GM12878 (cell line): ENCODE data around the gene FGF11. TPM values are rescaled to one million over a fixed set of nuclear protein-coding genes. Genes with fewer than 3 reads are reported as not detected.

Source experiments
- ATAC-seq: fragments of 200-7000 bp; cut with Tn5 transposase; 3 replicates; pipeline ENCODE4 v1.9.1; 2020; ENCODE audit warnings: mild to moderate bottlenecking, moderate library complexity
- BruUV-seq: library from RNA; stranded (reverse); fragments of 400-500 nt; replicated peaks from 2 replicates; lab custom pipeline; 2021; lab: Mats Ljungman, UMichigan
- CTCF ChIA-PET: fragments of 300-600 bp; sonication (Branson Sonifier 250); formaldehyde crosslinking; extraction: SDS; loops from one replicate; lab custom pipeline; 2021; ENCODE audit warnings: inconsistent platforms; lab: Yijun Ruan, JAX
- POLR2A ChIA-PET: fragments of 350-600 bp; formaldehyde crosslinking; extraction: SDS; loops from one replicate; lab custom pipeline; 2021; ENCODE audit warnings: inconsistent platforms; lab: Charles Lee
- RAD21 ChIA-PET: fragments of 300-600 bp; sonication (Branson Sonifier 250); formaldehyde crosslinking; loops from one replicate; lab custom pipeline; 2023; ENCODE audit warnings: antibody characterized with exemption; ENCODE audit not compliant: unreplicated experiment; lab: Charles Lee
- SMC1A ChIA-PET: fragments of 300-600 bp; sonication (Branson Sonifier 250); formaldehyde crosslinking; loops from one replicate; lab custom pipeline; 2023; ENCODE audit not compliant: unreplicated experiment, uncharacterized antibody; lab: Charles Lee
- DNase-seq: peaks from one replicate; pipeline ENCODE4 v3.0.0-alpha.2; 2011; ENCODE audit warnings: low read depth, low spot score
- FAIRE-seq: peaks from 3 replicates; lab custom pipeline; 2011; peaks lifted over from hg19 to GRCh38; lab: Jason Lieb, UNC
- H2AFZ ChIP-seq: 2 replicates; pipeline ENCODE4 v1.6.0; 2011; ENCODE audit warnings: low read depth, low read length, control low read depth; ENCODE audit not compliant: control insufficient read depth
- H3K27ac ChIP-seq: 2 replicates; pipeline ENCODE4 v1.5.1; 2011; ENCODE audit warnings: control low read depth; ENCODE audit not compliant: control insufficient read depth, insufficient read depth
- H3K27me3 ChIP-seq, 2 experiments: replicated peaks in 1 of 2; 2 replicates each; pipeline versions ENCODE4 v1.6.0 to v1.6.1; 2011; ENCODE audit warnings: low read length in 1 of 2; ENCODE audit not compliant: control insufficient read depth in 2 of 2, insufficient read depth in 2 of 2
- H3K36me3 ChIP-seq, 2 experiments: 2 replicates each; pipeline ENCODE4 v1.5.1; 2011; ENCODE audit warnings: low read length in 1 of 2; ENCODE audit not compliant: control insufficient read depth in 2 of 2, insufficient read depth in 2 of 2
- H3K4me1 ChIP-seq: 2 replicates; pipeline ENCODE4 v1.6.1; 2011; ENCODE audit warnings: mild to moderate bottlenecking, low read length, moderate library complexity, mixed read lengths; ENCODE audit not compliant: control insufficient read depth, insufficient read depth
- H3K4me2 ChIP-seq: 2 replicates; pipeline ENCODE4 v1.6.0; 2011; ENCODE audit warnings: control low read depth; ENCODE audit not compliant: control insufficient read depth, insufficient read depth
- H3K4me3 ChIP-seq: fragments of 200-600 bp; sonication (generic); 2 replicates; pipeline ENCODE4 v1.5.1; 2016
- H3K79me2 ChIP-seq: 2 replicates; pipeline ENCODE4 v1.6.0; 2011; ENCODE audit warnings: low read length; ENCODE audit not compliant: control insufficient read depth, insufficient read depth
- H3K9ac ChIP-seq: 2 replicates; pipeline ENCODE4 v1.8.0; 2011; ENCODE audit warnings: low read length, control low read depth, mixed read lengths; ENCODE audit not compliant: control insufficient read depth, insufficient read depth
- H3K9me3 ChIP-seq: replicated peaks from 3 replicates; pipeline ENCODE4 v1.5.1; 2011; ENCODE audit warnings: mild to moderate bottlenecking, low read length; ENCODE audit not compliant: control insufficient read depth, insufficient read depth
- H4K20me1 ChIP-seq: 2 replicates; pipeline ENCODE4 v1.6.0; 2011; ENCODE audit not compliant: control insufficient read depth, insufficient read depth
- CREB1 ChIP-seq: IDR thresholded peaks from 2 replicates; pipeline ENCODE4 v1.6.1; 2012; ENCODE audit warnings: low read depth, mild to moderate bottlenecking, inconsistent platforms
- SRF ChIP-seq, 2 experiments: IDR thresholded peaks; 2 replicates each; pipeline ENCODE4 v1.6.1; 2011; ENCODE audit warnings: low read depth in 2 of 2, low read length in 2 of 2, mild to moderate bottlenecking in 1 of 2, moderate library complexity in 1 of 2
- ZNF207 ChIP-seq: fragments of 450-650 bp; IDR thresholded peaks from 2 replicates; pipeline ENCODE4 v1.6.1; 2014; ENCODE audit warnings: antibody characterized with exemption, mild to moderate bottlenecking, borderline replicate concordance
- WGBS: methylation state at CpG from one replicate; pipeline ENCODE4 v1.1.6; 2016; ENCODE audit warnings: low lambda C conversion rate; ENCODE audit not compliant: insufficient replicate concordance, insufficient coverage; ENCODE audit errors: missing lambda C conversion rate; 5-methylcytosine and 5-hydroxymethylcytosine counted together
- in situ Hi-C: fragments of 300-500 bp; cut with MboI; formaldehyde crosslinking; loops from 9 replicates; pipeline ENCODE4 v1.14.3; 2018; ENCODE audit warnings: mixed read lengths
- intact Hi-C: fragments of 100-400 bp; cut with micrococcal nuclease; formaldehyde crosslinking; loops from one replicate; pipeline ENCODE4 v1.14.2; 2022; ENCODE audit not compliant: unreplicated experiment
- polyA plus RNA-seq, 11 experiments: library from polyadenylated mRNA; depleted of rRNA in 4 of 11; unstranded in 6 of 11; stranded (reverse) in 5 of 11; fragments of >200 nt; fragmentation: Nextera tagmentation in 4 of 11; fragmentation: Illumina TruSeq in 1 of 11; extraction: Ambion mirVana in 4 of 11; extraction: Trizol in 1 of 11; gene quantifications; 1 replicate in 1 of 11; 2 replicates in 10 of 11; pipeline versions ENCODE4 v1.2.1 to v1.2.3, GENCODE V29; 2011 to 2016; ENCODE audit warnings: inconsistent platforms in 2 of 11, missing spikeins in 2 of 11, low read depth in 1 of 11
- total RNA-seq, 4 experiments: library from RNA; depleted of rRNA in 3 of 4; stranded (reverse); fragments of >200 nt in 3 of 4; fragmentation: Illumina TruSeq in 1 of 4; extraction: Trizol in 1 of 4; gene quantifications; 2 replicates each; pipeline versions ENCODE4 v1.2.1 to v1.2.3, GENCODE V29; 2013 to 2021

The FGF11 gene
- total and polyA plus RNA-seq, 10 of the 15 experiments (the other 5 are each of a cell fraction or from before 2014, with no cell fraction given): 0.69 to 21.1 (median 2.6) TPM

DNA sequence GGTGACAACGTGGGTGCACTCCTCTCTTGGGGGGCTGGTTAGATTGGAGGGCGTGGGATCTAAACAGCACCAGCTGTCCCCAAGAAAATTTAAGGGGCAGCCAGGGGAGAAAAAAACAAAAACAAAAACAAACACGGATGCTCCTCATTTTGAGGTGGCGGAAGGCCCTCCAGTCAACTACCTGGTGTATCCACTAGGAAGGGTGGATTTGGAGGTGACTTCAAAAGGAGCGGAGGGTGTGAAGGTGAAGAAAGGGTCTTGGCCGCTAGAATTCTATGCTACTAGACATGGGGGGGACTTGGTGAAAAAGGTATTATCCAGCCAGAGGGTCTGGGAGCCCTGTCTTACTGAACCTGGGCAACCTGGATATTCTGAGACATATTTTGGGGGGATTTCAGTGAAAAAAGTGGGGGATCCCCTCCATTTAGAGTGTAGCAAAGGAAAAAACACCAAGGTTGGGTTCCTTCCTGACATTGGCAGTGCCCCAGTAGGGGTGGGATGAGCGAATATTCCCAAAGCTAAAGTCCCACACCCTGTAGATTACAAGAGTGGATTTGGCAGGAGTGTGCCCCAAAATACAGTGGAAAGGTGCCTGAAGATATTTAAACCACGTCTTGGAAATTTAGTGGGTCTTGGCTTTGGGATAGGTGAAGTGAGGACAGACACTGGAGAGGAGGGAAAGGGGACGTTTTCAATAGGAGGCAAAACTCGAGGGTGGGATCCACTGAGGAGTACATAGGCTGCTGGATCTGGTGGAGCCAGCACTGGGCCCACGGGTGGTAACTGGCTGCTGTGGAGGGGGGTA, 454 bp upstream of the FGF11 start:
- peak overlapping the region; percentile 97 for H3K4me3 ChIP-seq
- TF ChIP-seq CREB1 (peak; percentile 9; the same call in 1 of the 2 replicates), SRF (IDR thresholded peaks at IDR 0.05; ENCODE audit: low read depth in 2 of 2, low read length in 2 of 2) (no peak), ZNF207 (no peak)
- TF ChIP-seq, all 136 proteins: peak for 1
- ChIA-PET CTCF (interaction anchor here (0.9 to 2.8 kb wide), 4 partner anchors 76 to 248 kb away, joined by 3 to 16 read pairs (median 4); partner anchors contain the start of genes SENP3 and TP53), RAD21 (interaction anchor here (0.8 to 1.6 kb wide), 4 partner anchors 16 to 121 kb away, joined by 3 to 7 read pairs (median 6); partner anchors contain the start of genes PLSCR3 and POLR2A), POLR2A (interaction anchor here (0.5 to 8.2 kb wide), 7 partner anchors 16 to 758 kb away, joined by 3 to 63 read pairs (median 4); partner anchors contain the start of genes POLR2A, TMEM256 and ZBTB4), SMC1A (interaction anchor here (1.3 kb wide), 1 partner anchor 122 kb away, joined by 5 read pairs; no protein-coding TSS in a partner anchor)
- Histone ChIP-seq H3K36me3 (no peaks in the 10 kb centered on the region), H3K4me2 (peak overlapping the region; percentile 78), H2AFZ (no peak overlapping the region), H4K20me1 (no peaks in the 10 kb centered on the region), H3K9me3 (no peaks in the 10 kb centered on the region), H3K9ac (peak overlapping the region; percentile 13), H3K27ac (no peak overlapping the region; the same call in 1 of the 2 replicates), H3K4me1 (peaks cover 29% of the 10 kb centered on the region), H3K79me2 (peaks cover 6% of the 10 kb centered on the region), H3K27me3 (peaks cover 0 to 4% of the 10 kb centered on the region in 2 experiments; a peak in 2 of 4 replicates)
- in situ Hi-C loops: no loop called here
- no TSS peak for BruUV-seq
- DNase-seq: no peak
- no peak for ATAC-seq
- intact Hi-C loops: loop anchor here (5.0 to 10.0 kb wide), 4 partner anchors 37 to 394 kb away; partner anchors contain the start of genes KCTD11, SENP3, SLC16A11 and TMEM256
- no peak for FAIRE-seq
- 55% methylated on average over 10 of the region's 11 CpGs for WGBS
